Stimulated activated CD8-positive, alpha-beta memory T cell treated with anti-CD3 and anti-CD28 coated beads, Interleukin-15, amount 100 ng/mL, for 24 hours (primary cell): ENCODE measurements around the gene LINGO1.
A peak's percentile ranks its signal among the peaks of the same experiment; 100 is the strongest.

Source experiments
- DNase-seq: peaks from one replicate; pipeline ENCODE4 v3.0.0-alpha.2; 2020; ENCODE audit warnings: low read depth

The LINGO1 gene

DNA sequence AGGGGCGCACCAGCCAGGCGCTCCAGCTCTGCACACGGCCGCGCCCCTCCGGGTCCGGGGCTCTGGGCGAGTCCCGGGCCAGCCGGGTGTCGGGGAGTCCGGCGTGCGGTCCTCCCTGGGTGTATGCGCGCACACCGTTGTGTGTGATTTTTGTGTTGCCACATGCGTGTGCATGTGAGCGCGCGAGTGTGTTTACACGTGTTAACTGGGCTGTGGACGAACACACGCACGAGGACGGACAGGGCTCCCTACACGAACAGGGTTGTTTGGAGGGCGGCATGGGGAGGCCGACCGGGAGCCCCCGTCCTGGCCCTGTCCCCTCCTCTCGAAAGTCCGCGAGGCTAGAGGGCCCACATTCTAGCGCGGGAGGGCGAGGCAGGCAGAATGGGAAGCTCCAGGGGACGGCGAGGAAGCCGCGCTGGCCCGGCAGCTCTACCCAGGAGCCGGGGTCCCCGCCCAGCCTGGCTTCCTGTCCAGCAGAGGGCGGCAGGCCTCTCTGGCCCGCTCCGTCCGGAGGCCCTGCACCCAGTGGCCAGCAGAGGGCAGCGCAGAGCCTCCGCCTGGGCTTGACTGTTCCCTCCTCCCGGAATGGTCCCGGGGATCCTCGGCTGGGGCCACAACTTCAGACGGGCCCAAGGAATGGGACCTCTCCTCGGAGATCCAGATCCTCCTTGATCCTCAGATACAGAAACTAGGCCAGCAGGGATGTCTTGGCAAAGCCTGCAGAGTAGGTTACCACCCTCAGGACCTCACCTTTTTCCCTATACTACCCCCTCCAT lies 611 bp upstream of the LINGO1 start:
- peak; percentile 45 for DNase-seq

DNA sequence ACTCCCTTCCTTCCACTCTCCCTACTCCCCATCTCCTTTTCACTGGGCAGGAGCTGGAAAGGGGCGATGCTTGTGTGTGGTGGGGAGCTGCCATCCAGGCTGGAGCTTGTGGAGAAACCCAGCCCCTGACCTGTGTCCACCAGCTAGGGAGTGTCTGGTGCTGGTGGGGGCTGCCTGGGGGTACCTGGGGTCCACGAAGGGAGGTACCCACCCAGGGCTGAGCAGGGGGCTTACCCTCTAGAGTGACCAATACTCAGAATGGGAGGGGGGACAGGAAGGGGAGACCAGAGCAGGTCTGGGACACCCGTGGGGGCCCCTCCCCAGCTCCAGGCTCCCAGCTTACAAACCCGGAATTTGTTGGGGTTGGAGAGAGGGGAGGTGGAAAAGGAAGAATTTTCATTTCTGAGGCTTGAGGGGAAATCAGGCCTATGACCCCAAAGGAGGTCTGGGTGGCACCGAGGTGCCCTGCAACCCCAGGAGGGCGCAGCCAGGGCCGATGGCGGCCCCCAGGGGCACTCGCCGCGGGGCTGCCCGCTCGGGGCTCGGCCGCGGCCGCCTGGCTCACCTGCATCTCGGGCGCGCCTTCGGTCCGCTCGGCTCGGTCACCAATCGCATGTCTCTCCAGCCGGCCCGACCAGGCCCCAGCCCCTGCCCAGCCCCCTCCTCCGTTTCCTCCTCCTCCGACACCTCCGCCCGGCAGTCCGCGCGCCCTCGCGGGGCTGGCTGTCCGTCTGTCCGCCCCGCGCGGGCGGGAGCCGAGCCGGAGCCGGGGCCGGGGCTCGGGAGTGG lies 773 bp downstream of the LINGO1 start:
- no peak for DNase-seq

- DNase-seq: no peak
These were observed 1.6 kb downstream of the LINGO1 start for GRCh38 chr15:77630956-77631744.

- no peak for DNase-seq
These were observed 2.7 kb downstream of the LINGO1 start for GRCh38 chr15:77630056-77630455.

DNA sequence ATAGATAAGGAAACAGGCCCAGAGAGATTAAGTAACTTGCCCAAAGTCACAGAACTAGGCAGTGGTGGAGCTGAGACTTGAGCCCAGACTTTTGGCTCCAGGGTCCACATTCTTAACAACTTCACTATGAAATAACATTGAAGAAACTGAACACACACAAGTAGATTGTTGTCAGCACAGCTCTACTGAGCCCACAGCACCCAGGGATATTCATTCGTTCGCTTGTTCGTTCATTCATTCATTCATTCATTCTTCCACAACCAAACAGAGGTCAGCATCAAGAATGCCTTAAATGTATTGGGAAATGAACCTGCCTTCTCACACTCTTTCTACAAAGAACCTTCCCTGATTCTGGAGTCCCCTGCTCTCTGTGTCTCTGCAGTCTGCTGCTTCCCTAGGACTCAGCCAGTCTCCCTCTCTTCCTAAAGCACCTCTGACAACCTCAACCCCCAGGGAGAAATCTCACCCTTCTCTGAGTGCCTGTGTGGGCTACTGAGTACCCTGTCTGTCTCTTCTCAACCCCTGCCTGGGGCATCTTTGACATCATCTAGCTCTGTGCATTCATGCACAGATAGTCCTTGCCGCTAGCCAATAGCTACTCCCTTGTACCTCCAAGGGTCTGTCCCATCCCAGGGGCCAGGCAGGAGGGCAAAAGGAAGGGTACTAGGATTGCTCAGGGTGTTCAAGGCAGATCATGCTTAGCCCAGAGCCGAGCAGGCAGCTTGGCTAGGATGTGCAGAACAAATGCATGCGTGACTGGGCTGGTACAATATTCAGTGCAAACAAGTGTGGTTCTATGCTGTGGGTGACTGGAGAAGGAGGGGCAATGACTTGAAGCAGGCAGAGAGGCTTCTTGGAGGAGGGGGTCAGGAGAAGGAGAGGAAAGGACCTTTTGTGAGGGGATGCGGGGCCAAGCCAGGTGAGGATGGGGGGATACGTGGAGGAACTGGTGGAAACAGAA lies 3.4 kb downstream of the LINGO1 start:
- no peak for DNase-seq

- DNase-seq: no peak
These were observed 4.7 kb downstream of the LINGO1 start for GRCh38 chr15:77628010-77628409.

- DNase-seq: no peak
These were observed 5.1 kb downstream of the LINGO1 start for GRCh38 chr15:77627581-77627980.

DNA sequence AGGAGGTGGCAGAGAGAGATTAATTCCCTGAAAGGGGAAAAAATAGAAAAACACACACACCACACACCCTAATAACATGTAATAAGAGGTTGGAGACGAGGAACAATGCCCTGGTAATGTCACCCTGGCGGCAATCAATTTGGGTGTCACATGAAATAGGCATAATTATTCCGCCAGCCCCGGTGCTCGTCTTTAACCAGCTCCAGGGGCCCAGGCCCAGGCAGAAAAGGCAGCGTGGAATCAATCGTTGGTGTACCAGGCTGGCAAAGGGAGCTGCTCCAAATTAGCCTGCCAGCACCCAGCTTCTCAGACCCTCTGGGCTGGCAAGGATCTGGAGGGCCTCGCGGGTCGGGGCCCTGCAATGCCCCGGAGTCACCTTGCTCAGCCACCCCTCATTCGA lies 5.6 kb downstream of the LINGO1 start:
- no peak for DNase-seq

DNA sequence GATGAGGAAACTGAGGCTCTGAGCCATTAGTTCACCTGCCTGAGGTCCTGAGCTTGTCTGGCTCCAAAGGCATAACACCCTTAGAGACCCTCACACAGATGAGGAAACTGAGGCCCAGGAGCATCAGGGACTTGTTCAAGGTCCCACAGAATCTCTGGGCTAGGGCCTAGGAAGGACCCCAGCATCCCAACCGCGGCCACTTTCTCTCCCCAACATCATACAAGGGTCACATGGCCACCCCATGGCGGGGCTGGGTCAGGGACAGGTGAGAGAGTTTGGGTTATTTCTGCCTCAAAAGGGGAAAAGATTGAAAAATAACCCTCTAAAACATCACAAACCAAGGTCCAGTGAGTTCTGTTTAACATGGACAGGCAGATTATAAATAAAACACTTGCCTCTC lies 6.7 kb downstream of the LINGO1 start:
- DNase-seq: no peak

DNA sequence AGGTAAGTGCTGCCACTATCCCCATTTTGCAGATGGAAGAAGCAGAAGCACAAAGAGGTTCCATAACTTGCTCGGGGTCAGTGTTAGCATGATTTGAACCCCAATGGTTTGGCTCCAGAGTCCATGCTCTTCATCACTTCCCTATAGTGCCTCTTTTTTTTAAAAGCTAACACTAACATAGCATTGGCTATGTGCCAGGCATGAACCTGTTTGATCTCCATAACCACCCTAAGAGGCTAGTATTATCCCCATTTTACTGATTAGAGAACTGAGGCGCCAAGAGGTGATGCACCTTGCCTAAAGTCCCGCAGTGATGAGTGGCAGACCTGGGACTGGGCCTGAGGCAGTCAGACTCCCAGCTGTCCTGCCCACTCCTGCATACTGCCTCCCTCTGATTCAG lies 7.3 kb downstream of the LINGO1 start:
- no peak for DNase-seq

- no peak for DNase-seq
These were observed 7.8 kb downstream of the LINGO1 start for GRCh38 chr15:77624868-77625267.

DNA sequence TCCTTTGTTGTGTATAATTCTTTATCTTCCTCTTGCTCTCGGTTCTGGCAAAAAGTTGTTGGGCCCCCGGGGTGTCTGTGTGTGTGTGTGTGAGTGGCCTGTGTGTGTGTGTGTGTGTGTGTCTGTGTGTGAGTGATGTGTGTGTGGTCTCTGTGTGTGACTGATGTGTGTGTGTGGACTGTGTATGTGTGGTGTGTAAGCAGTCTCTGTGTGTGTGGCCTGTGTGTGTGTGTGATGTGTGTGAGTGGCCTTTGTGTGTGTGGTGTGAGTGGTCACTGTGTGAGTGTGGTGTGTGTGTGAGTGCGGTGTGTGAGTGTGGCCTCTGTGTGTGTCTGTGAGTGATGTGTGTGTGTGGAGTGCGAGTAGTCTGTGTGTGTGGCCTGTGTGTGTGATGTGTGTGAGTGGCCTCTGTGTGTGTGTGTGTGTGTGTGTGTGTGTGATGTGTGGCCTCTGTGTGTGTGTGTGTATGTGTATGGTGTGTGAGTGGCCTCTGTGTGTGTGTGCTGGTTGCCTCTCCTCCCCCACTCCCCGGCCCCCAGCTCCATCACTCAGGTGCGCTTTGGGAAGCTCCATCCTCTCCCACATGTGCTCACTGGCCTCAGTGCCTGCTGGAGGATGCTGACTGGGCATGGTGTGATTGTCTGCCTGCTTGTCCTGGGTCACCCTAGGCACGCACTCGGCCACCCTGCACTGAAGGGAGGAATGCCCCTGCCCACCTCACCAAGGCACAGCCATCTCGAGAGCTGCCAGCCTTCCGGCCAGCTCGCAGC lies 8.8 kb downstream of the LINGO1 start:
- DNase-seq: no peak

- DNase-seq: no peak
These were observed 9.6 kb downstream of the LINGO1 start for GRCh38 chr15:77622934-77623754.

GRCh38 chr15:77622209-77622933 lies 10.3 kb downstream of the LINGO1 start:
- DNase-seq: no peak

GRCh38 chr15:77621847-77622208 lies 10.9 kb downstream of the LINGO1 start:
- DNase-seq: no peak

DNA sequence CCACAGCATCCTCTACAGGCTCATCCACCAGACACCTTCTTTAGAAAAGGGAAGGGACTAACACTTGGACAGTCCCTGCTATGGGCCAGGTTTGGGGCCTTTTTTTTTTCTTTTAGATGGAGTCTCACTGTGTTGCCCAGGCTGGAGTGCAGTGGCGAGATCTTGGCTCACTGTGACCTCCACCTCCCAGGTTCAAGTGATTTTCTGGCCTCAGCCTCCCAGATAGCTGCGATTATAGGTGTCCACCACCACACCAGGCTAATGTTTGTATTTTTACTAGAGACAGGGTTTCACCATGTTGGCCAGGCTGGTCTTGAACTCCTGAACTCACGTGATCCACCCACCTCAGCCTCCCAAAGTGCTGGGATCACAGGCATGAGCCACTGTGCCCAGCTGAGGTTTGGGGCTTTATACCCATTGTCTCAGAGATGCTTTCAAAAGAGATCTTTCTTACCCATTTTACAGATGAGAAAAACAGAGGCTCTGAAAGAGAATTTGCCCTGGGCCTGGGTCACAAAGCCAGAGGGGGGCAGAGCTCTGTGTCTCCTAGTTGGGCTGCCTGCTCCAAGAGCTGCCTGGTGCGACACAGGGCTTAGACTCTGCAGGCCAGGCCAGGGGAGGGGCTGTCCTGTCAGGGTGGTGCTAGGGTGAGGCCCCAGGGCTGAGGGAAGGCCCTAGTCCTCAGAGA lies 11.6 kb downstream of the LINGO1 start:
- DNase-seq: no peak

DNA sequence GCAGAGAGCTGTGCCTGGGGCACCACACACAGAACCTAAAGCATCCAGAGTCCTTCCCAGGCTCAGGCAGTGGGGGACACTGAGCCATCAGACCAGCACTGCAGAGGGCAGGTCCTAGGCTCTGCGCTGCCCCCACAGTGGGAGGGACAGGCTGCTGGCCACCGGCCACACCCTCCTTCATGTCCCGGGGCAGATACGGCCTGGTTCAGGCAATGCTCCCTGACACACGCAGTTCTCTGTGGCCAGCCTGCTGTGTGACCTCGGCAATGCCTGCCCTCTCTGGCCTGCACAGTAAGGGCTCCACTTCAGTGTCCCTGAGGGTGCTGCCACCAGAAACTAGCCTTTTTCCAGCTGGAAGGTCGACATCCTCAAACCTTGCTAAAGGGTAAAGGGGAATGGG lies 12.4 kb downstream of the LINGO1 start:
- no peak for DNase-seq

GRCh38 chr15:77619883-77620282 lies 12.8 kb downstream of the LINGO1 start:
- no peak for DNase-seq
